ENCODE measurements around the gene GPR18.

DNA sequence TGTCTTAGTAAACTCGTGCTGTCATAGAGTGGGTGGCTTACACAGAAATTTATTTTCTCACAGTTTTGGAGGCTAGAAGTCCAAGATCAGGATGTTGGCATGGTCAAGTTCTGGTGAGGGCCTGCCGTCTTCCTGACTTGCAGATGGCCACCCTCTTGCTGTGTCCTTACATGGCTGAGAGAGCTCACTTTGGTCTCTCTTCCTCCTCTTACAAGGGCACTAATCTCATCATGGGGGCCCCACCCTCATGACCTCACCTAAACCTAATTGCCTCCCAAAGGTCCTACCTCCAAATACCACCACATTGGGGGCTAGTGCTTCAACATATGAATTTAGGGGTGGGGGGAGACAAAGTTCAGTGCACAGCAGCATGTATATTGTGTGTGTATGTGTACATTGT is 14.3 kb upstream of the GPR18 start:
- TF ChIP-seq POLR2AphosphoS5 (IDR thresholded peaks at IDR 0.05) (no peak), POLR2A (IDR thresholded peaks at IDR 0.05) (no peak), EP300 (IDR thresholded peaks at IDR 0.05) (no peak)
- TF ChIP-seq, protein P1, sequence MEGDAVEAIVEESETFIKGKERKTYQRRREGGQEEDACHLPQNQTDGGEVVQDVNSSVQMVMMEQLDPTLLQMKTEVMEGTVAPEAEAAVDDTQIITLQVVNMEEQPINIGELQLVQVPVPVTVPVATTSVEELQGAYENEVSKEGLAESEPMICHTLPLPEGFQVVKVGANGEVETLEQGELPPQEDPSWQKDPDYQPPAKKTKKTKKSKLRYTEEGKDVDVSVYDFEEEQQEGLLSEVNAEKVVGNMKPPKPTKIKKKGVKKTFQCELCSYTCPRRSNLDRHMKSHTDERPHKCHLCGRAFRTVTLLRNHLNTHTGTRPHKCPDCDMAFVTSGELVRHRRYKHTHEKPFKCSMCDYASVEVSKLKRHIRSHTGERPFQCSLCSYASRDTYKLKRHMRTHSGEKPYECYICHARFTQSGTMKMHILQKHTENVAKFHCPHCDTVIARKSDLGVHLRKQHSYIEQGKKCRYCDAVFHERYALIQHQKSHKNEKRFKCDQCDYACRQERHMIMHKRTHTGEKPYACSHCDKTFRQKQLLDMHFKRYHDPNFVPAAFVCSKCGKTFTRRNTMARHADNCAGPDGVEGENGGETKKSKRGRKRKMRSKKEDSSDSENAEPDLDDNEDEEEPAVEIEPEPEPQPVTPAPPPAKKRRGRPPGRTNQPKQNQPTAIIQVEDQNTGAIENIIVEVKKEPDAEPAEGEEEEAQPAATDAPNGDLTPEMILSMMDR (IDR thresholded peaks at IDR 0.05), result no peak
